ENCODE results near the gene ZSWIM8. TPM values are rescaled to one million over a fixed set of nuclear protein-coding genes. Genes with fewer than 3 reads are reported as not detected.
A peak's percentile ranks its signal among the peaks of the same experiment; 100 is the strongest.

ZSWIM8 gene
- total and polyA plus RNA-seq, 10 of the 15 experiments (the other 5 are each of a cell fraction or from before 2014, with no cell fraction given), result 7.8 to 47.1 (median 23.6) TPM

- no peak for TF ChIP-seq REST (IDR thresholded peaks at IDR 0.05; ENCODE audit: low read depth, low read length)
- no peak for TF ChIP-seq ZBTB11 (CRISPR knock-in tag; IDR thresholded peaks at IDR 0.05)
- 0 out of 2 replicates have a peak, but pooled peaks have one; percentile 10 for TF ChIP-seq SMC3 (IDR thresholded peaks at IDR 0.05; ENCODE audit: borderline replicate concordance, low read length)
- TF ChIP-seq NKRF (conservative IDR thresholded peaks at IDR 0.05), result 0 out of 2 replicates have a peak, but pooled peaks have one; percentile 31
- TF ChIP-seq NR2F1 (conservative IDR thresholded peaks at IDR 0.05), result no peak
- no peak for TF ChIP-seq MYB (IDR thresholded peaks at IDR 0.05; ENCODE audit: borderline replicate concordance, low read depth, low read length)
- TF ChIP-seq IKZF1 (conservative IDR thresholded peaks at IDR 0.05), result 0 out of 2 replicates have a peak, but pooled peaks have one; percentile 9
- TF ChIP-seq HDAC6 (IDR thresholded peaks at IDR 0.05; ENCODE audit: unreplicated experiment), result no peak
- TF ChIP-seq FOXM1 (IDR thresholded peaks at IDR 0.05; ENCODE audit: low read depth, low read length), result no peak
- no peak for TF ChIP-seq SREBF2 (IDR thresholded peaks at IDR 0.05; ENCODE audit: low read length)
- TF ChIP-seq RELA (IDR thresholded peaks at IDR 0.05; ENCODE audit: borderline replicate concordance, partially characterized antibody), result no peak
- TF ChIP-seq MYC (IDR thresholded peaks at IDR 0.05; ENCODE audit: insufficient read depth, insufficient read length, insufficient replicate concordance, low read length, severe bottlenecking), result no peak
- TF ChIP-seq PAX8 (IDR thresholded peaks at IDR 0.05), result no peak
- TF ChIP-seq SMAD5 (IDR thresholded peaks at IDR 0.05; ENCODE audit: low read depth), result no peak
- TF ChIP-seq MAX (IDR thresholded peaks at IDR 0.05; ENCODE audit: low read depth, low read length), result no peak
- no peak for TF ChIP-seq MTA2 (IDR thresholded peaks at IDR 0.05; ENCODE audit: low read depth)
- no peak for TF ChIP-seq HSF1 (IDR thresholded peaks at IDR 0.05; ENCODE audit: low read depth, low read length)
- 0 out of 2 replicates have a peak, but pooled peaks have one; percentile 33 for TF ChIP-seq BACH1 (IDR thresholded peaks at IDR 0.05; ENCODE audit: borderline replicate concordance)
- no peak for TF ChIP-seq NFYA (IDR thresholded peaks at IDR 0.05; ENCODE audit: borderline replicate concordance, low read depth, low read length)
Observed at GRCh38 chr10:73774637-73775036, 10.8 kb upstream of the ZSWIM8 start (continued).

Measured in GM12878 (cell line).